Pons (tissue), 1 donor: ENCODE results near the gene DSCAM.

ENCODE experiments used
- DNase-seq: peaks from one replicate; pipeline ENCODE4 v3.0.0-alpha.2; 2016; ENCODE audit warnings: low spot score

The DSCAM gene

GRCh38 chr21:40667967-40668366 lies 179.0 kb downstream of the DSCAM start:
- no peak for DNase-seq

DNA sequence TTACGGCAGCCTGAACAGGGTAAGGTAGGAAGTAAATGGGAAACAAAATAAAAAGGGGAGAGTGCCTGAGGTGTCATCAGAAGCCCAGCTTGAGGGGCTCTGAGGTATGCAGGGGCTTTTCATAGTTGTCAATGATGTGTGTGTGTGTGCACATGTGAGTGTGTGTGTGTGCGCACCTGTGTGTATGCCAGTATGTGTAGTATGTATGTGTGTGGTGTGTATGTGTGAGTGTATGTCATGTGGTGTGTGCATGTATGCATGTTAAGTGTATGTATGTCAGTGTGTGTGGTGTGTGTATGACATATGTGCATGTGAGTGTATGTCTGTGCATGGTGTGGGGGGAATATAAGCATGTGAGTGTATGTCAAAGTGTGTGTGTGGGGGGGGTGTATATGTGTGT lies 184.1 kb downstream of the DSCAM start:
- no peak for DNase-seq

GRCh38 chr21:40660461-40660860 lies 186.5 kb downstream of the DSCAM start:
- DNase-seq, result no peak

DNA sequence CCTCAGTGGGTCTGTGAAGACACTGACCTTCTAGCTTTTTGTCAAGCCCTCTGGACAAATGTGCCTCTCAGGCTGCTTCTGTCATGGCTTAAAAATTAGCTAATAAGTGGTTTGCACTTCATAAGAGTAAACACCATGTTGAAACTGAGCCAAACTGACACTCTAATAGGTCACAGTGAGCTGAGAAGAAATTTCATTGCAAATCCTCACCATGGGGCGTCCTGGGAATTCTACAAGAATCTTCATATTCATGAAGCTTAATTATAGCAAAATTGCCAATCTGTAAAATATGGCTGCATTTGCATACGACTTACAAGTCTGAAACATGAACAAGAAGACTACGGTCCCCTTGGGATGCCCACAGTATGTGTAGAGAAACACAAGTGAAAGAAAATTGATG lies 188.6 kb downstream of the DSCAM start:
- no peak for DNase-seq

- no peak for DNase-seq
Measured at GRCh38 chr21:40652436-40652835, 194.5 kb downstream of the DSCAM start.

- DNase-seq, result no peak
Measured at GRCh38 chr21:40647706-40648105, 199.3 kb downstream of the DSCAM start.

DNA sequence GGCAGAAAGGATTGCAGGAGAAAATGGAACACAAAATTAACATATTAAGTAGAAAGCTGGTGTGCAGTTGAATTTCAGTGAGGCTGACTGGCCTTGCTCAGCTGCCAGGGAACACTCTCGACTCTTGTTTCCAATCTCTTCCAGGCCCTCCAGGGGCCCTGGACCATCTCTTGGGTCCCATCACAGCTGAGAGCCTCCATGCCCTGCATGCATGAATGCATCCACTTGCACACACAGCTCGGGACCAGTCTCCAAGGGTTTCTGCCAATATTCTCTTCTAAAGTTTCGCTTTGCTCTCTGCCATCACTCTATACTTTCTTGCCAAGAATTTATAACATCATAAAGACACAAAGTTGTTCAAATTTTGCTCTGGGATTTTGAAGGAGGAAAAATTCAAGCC lies 200.3 kb downstream of the DSCAM start:
- no peak for DNase-seq

- DNase-seq, result no peak
Measured at GRCh38 chr21:40641042-40641441, 205.9 kb downstream of the DSCAM start.

DNA sequence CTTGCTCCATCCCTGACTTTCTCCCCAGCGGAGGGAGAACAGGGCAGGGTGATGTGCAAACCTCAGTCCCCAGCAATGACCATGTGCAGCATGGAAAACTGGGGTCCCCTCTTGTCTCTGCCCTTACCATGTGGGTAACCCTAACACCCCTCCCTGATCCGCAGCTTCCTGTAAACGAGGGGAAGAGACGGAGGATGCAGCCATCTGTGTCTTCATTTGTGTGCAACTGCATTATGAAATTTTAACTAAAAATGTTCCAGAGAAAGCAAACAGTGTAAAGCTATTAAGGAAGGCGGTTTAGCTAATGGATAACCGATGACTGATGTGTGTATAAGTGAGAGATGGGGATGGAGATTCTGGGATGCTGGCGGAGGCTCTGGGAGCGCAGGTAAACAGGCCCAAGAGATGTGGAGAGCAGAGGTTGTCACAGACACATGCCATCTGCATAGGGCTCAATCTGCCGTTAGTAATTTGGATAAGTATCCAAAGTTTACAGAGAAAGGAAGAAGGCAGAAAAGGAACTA lies 206.6 kb downstream of the DSCAM start:
- no peak for DNase-seq

DNA sequence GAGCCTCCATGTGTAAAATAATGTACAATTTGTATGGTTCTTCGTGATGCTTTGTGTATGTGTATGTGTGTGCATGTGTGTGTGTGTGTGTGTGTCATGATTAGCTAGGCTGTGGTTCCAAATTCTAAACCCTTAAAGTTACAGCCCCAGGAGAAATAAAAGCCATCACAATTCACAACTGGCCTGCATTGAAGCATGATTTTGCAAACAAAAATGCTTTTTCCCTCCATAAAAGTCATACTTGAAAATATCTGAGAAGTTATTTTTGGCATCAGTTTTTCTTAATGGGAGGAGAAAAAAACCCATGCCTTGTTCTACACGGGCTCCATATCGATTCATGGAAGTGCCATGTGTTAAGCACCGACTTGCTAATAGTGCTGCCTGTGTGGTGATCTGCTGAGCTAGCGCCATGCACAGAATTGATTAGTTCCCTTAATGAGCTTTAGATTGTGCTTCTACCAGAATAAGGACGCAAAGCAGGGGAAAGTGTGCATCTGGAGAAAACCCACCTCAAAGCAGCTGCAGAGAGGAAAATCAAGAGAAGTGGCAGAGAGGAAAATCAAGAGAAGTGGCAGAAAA lies 207.3 kb downstream of the DSCAM start:
- no peak for DNase-seq

DNA sequence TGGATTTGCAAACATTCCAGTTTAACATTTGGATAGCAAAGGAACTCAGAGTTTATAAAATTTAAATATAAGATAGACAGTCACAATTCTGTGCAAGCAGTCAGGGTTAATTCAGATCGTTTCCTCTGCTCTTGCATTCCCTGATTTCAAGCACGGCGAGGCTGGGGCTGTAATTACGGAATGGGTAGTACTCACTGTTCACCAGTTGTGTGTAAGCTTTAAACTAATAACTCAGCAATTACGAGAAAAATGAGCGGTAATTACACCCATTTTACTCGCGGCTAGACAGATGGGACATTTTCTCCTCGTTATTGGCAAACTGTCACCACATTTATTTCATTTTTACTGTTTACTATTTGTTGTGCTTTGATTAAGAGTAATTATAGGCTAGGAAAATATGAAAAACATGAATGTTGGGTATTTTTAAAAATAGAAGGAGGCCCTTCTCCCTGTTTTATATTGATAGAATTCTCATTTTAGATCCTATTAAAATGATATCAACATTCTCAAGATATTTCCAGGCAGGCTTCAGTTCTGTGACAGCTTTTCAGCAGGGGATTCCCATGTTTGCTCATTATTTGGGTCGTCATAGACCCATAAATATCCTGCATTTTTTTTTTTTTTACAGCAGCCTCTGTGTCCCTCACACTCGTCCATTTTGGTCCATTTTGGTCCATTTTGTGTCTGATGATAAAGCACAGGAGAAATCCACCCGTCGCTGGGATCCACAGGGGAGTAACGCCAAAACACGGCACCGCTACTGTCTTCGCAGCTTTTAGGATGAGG lies 208.3 kb downstream of the DSCAM start:
- DNase-seq, result no peak

- no peak for DNase-seq
Measured at GRCh38 chr21:40636026-40636425, 210.9 kb downstream of the DSCAM start.

- DNase-seq, result no peak
Measured at GRCh38 chr21:40635391-40635790, 211.6 kb downstream of the DSCAM start.

GRCh38 chr21:40634141-40634540 lies 212.8 kb downstream of the DSCAM start:
- DNase-seq, result peak; percentile 71

GRCh38 chr21:40633048-40633447 lies 213.9 kb downstream of the DSCAM start:
- no peak for DNase-seq

- no peak for DNase-seq
Measured at GRCh38 chr21:40631211-40631610, 215.7 kb downstream of the DSCAM start.

GRCh38 chr21:40625991-40626390 lies 221.0 kb downstream of the DSCAM start:
- DNase-seq, result no peak

DNA sequence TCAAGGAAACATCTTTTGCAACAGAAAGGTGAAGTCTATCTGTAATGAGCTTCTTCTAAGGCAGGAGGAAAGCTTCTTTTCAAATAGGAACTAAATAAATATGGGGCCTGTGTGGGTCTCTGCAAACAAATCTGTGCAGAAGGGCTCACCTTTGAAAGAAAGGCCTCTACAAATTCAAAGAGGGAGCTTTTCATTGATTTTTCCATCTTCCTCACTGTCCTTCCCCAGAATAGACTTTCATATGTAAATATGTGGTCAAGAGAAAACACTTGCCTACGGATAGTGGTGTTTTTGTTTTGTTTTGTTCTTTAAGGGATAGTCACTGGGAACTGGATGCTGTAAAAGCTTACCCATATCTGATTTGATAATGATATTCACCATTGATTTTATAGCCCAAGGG lies 223.4 kb downstream of the DSCAM start:
- no peak for DNase-seq

DNA sequence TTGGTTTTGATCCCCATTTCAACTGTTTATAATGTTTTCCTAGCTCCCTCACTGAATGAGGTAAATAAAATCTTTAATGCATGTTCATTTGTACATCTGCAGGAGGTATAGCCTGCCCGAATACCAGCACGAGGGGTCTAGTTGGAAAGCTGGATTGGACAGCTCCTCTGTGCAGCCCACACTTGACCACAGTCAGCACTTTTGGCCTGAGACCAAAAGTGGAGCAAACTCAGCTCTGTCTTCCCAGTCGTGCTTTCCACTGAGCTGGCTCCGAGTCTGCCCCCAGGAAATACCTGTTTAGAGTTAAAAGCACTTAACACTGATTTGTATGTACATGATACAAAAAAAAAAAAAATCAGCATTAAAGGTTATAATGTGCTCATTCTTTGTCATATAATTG lies 224.4 kb downstream of the DSCAM start:
- DNase-seq, result no peak

DNA sequence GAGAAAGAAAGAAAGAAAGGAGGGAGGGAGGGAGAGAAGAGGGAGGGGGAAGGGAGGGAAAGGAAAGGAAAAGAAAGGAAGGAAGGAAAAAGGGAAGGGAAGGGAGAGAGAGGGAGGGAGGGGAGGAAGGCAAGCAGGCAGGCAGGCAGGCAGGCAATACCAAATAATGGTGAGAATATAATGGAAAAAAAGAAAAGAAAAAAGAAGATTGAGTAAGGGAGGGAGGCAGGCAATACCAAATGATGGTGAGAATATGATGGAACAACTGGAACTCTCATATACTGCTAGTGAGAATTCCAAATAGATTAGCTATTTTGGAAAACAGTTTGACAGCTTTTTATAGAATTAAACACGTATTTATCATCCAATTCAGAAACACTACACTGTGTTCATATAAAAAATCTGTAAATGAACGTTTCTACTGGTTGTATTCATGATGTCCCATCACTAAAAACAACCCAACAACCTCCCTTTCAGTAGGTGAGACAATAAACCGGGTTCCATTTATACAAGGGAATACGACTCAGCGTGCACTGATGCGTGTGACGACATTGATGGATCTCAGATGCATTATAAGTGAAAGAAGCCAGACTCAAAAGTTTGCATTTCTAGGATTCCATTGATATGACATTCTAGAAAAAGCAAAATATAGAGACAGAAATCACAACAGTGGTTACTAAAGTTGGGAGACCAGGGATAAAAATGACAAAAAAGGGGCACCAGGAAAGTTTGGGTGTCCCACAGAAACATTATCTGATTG lies 226.4 kb downstream of the DSCAM start:
- no peak for DNase-seq

DNA sequence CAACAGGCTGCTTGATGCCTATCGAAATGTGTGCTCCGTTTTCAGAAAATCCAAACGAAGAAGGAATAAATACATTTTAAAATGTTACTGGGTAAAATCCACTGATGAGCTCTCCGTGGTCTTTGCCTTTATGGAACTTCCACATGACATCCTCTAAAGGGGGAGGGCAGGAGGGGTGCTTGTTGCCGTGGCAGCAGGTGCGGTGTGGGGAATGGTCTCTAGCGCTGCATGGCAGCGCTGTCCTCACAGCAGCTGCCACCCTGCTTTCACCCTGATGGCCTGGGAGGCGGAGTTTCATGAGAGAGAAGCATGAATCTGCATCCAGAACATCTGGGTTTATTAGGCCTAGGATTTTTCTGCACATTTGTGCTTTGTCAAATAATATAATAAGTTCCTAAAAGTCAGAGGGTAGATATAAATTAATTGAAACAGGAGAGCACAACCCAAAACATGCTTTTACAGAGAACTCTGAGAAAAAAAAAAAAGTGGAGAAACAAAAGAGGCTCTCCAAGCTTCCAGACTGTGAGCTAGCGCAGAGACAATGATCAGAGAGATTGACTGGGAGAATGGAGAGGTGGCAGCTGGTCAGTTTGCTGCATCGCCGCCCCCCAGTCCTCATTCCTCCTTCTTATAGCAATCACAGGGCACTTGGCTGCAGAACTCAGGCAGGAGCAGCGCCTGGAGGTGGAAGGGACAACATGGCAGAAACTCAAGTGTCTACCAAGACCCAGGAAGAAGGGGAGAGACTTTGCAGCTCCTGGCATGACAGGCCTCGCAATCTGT lies 228.6 kb downstream of the DSCAM start:
- no peak for DNase-seq

GRCh38 chr21:40616377-40616704 lies 230.6 kb downstream of the DSCAM start:
- no peak for DNase-seq
